Astrocyte of the spinal cord (primary cell): ENCODE measurements around the gene ZSWIM4.

Source experiments
- DNase-seq: peaks from one replicate; pipeline ENCODE4 v3.0.0; 2011; ENCODE audit warnings: low read depth, low spot score
- H3K4me3 ChIP-seq: 2 replicates; pipeline ENCODE4 v1.5.1; 2011; ENCODE audit warnings: low read depth, mild to moderate bottlenecking, low read length, moderate library complexity
- CTCF ChIP-seq: IDR thresholded peaks from 2 replicates; pipeline ENCODE4 v1.5.1; 2012; ENCODE audit warnings: low read depth, mild to moderate bottlenecking, low read length, inconsistent platforms
- in situ Hi-C: cut with HindIII; loops from 2 replicates; pipeline ENCODE4 v1.10.0; 2017; ENCODE audit warnings: low sequenced_read_pairs

ZSWIM4 gene

GRCh38 chr19:13881251-13881691, 86.0 kb downstream of the ZSWIM4 start:
- no peak overlapping the region for H3K4me3 ChIP-seq
- in situ Hi-C loops, result loop anchor here (25.0 kb wide), 1 partner anchor 206 kb away; the partner anchor contains the start of genes C19orf67 and SAMD1
- peak; percentile 45 for DNase-seq
- no peak for TF ChIP-seq CTCF
